Lung (tissue), 12 donors: Measurements from ENCODE around the gene UCP1. TPM values are rescaled to one million over a fixed set of nuclear protein-coding genes. Genes with fewer than 3 reads are reported as not detected.
A peak's percentile ranks its signal among the peaks of the same experiment; 100 is the strongest.

ENCODE experiments used
- ATAC-seq: fragments of 200-7000 bp; cut with Tn5 transposase; one replicate; pipeline ENCODE4 v1.9.1; 2020; ENCODE audit warnings: moderate number of reproducible peaks; ENCODE audit not compliant: insufficient read depth, low FRiP score
- DNase-seq, 3 donors: peaks; one replicate each; pipeline ENCODE4 v3.0.0-alpha.2; 2013 to 2017
- H3K27ac ChIP-seq, 2 donors: one replicate each; pipeline ENCODE4 v1.5.1; 2013; ENCODE audit warnings: mild to moderate bottlenecking in 2 of 2, moderate library complexity in 2 of 2, control low read depth in 1 of 2, inconsistent platforms in 1 of 2, low read depth in 1 of 2, low read length in 1 of 2
- H3K27me3 ChIP-seq, 3 donors: one replicate each; pipeline ENCODE4 v1.5.1; 2013; ENCODE audit warnings: low read length in 2 of 3; ENCODE audit not compliant: control insufficient read depth in 3 of 3, insufficient read depth in 3 of 3
- H3K36me3 ChIP-seq, 4 donors: one replicate each; pipeline ENCODE4 v1.5.1; 2013; ENCODE audit warnings: low read length in 4 of 4, mild to moderate bottlenecking in 1 of 4, moderate library complexity in 1 of 4; ENCODE audit not compliant: control insufficient read depth in 4 of 4, insufficient read depth in 4 of 4
- H3K4me1 ChIP-seq, 5 donors: one replicate each; pipeline ENCODE4 v1.5.1; 2013; ENCODE audit warnings: low read length in 5 of 5, mild to moderate bottlenecking in 2 of 5, moderate library complexity in 1 of 5; ENCODE audit not compliant: control insufficient read depth in 5 of 5, insufficient read depth in 5 of 5
- H3K4me3 ChIP-seq: one replicate; pipeline ENCODE4 v1.5.1; 2013; ENCODE audit warnings: mild to moderate bottlenecking, control low read depth, moderate library complexity
- H3K9ac ChIP-seq, 2 donors: one replicate each; pipeline ENCODE4 v1.5.1; 2013; ENCODE audit warnings: low read length in 2 of 2, control low read depth in 1 of 2; ENCODE audit not compliant: insufficient read depth in 1 of 2
- H3K9me3 ChIP-seq, 4 donors: one replicate each; pipeline ENCODE4 v1.5.1; 2013; ENCODE audit warnings: low read length in 3 of 4, mild to moderate bottlenecking in 1 of 4, moderate library complexity in 1 of 4; ENCODE audit not compliant: control insufficient read depth in 4 of 4, insufficient read depth in 3 of 4
- CTCF ChIP-seq: IDR thresholded peaks from 2 replicates; pipeline ENCODE4 v1.5.1; 2012; ENCODE audit warnings: mild to moderate bottlenecking; ENCODE audit errors: control extremely low read depth, extremely low read depth
- WGBS, 2 donors: extraction: QIAGEN DNeasy Blood & Tissue Kit; methylation state at CpG; one replicate each; pipeline ENCODE4 v1.1.7; 2013; 5-methylcytosine and 5-hydroxymethylcytosine counted together
- polyA plus RNA-seq, 2 donors: library from polyadenylated mRNA; stranded (reverse); fragments of 200-250 nt; gene quantifications; one replicate each; pipeline ENCODE4 v1.2.1, GENCODE V29; 2013
- total RNA-seq, 2 donors: library from RNA; depleted of rRNA in 1 of 2; stranded (reverse); fragments of >200 nt in 1 of 2; gene quantifications; one replicate each; pipeline ENCODE4 v1.2.1, GENCODE V29; 2014 to 2021
- donor health status: control.
- donor health status: control.
- donor health status: Bipolar disorder and iron deficiency.
- donor health status: healthy.
- donor health status: DM: yes; HTN: yes; CAD: no.

Gene UCP1
- total and polyA plus RNA-seq, 4 donors: 0.03 to 0.40 (median 0.34) TPM; not detected in 1

- H3K9me3 ChIP-seq: no peaks in the 10 kb centered on the region
- peaks cover 0 to 4% (median 0%) of the 10 kb centered on the region in 5 donors for H3K4me1 ChIP-seq
- no peaks in the 10 kb centered on the region for H3K36me3 ChIP-seq
- H3K27ac ChIP-seq: no peak overlapping the region
- no peak overlapping the region for H3K9ac ChIP-seq
- 91 to 93% methylated on average over 8 of the region's 8 CpGs for WGBS, 2 donors
- no peak overlapping the region for H3K4me3 ChIP-seq
- TF ChIP-seq CTCF: no peak
- no peaks in the 10 kb centered on the region for H3K27me3 ChIP-seq
- DNase-seq (no peak), ATAC-seq (no peak)
These were observed 31.6 kb upstream of the UCP1 start for GRCh38 chr4:140600408-140600807.

DNA sequence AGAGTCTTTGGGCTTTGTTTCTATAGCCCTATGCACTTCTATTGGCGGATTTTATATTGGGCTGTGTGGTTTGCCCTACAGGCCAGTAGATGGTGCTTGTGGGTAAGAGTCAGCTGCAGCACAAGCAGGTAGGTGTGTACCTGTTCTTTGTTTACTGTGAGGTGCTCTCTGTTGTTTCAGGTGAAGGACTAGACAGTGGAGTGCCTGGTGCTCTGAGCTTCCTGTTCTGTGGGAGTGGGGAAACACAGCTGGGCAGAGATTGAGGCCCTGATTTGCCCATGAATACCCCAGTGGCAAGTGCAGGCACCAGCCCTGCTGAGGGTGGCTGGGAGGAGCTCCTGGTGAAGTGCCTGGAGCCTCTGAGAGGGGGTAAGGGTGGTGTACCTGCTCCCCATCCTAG lies 26.3 kb upstream of the UCP1 start:
- Histone ChIP-seq H3K9ac (no peak overlapping the region), H3K4me1 (peaks cover 0 to 2% (median 0%) of the 10 kb centered on the region in 5 donors), H3K4me3 (no peak overlapping the region), H3K9me3 (no peaks in the 10 kb centered on the region), H3K36me3 (no peaks in the 10 kb centered on the region), H3K27me3 (no peaks in the 10 kb centered on the region), H3K27ac (no peak overlapping the region)
- DNase-seq (no peak), ATAC-seq (peak; percentile 69)
- no peak for TF ChIP-seq CTCF
- WGBS, 2 donors: 60 to 69% methylated on average over 1 of the region's 1 CpG

GRCh38 chr4:140584439-140584838 lies 15.7 kb upstream of the UCP1 start:
- no peak for TF ChIP-seq CTCF
- DNase-seq (no peak), ATAC-seq (no peak)
- WGBS, 2 donors: 67 to 75% methylated on average over 1 of the region's 1 CpG
- H3K4me3 ChIP-seq: no peak overlapping the region
- H3K9me3 ChIP-seq: no peaks in the 10 kb centered on the region
- no peaks in the 10 kb centered on the region for H3K36me3 ChIP-seq
- no peak overlapping the region for H3K9ac ChIP-seq
- no peaks in the 10 kb centered on the region for H3K4me1 ChIP-seq
- H3K27me3 ChIP-seq: peaks cover 0 to 13% (median 5%) of the 10 kb centered on the region in 3 donors
- H3K27ac ChIP-seq: no peak overlapping the region

- Histone ChIP-seq H3K36me3 (no peaks in the 10 kb centered on the region), H3K9me3 (peaks cover 0 to 5% (median 0%) of the 10 kb centered on the region in 4 donors), H3K4me3 (no peak overlapping the region), H3K9ac (no peak overlapping the region), H3K27ac (no peak overlapping the region), H3K4me1 (no peaks in the 10 kb centered on the region), H3K27me3 (peaks cover 0 to 43% (median 6%) of the 10 kb centered on the region in 3 donors)
- no peak for TF ChIP-seq CTCF
- ATAC-seq: no peak
- WGBS, 2 donors: 53 to 85% methylated on average over 3 of the region's 3 CpGs
- peak in 1 of 3 donors; percentile 6 for DNase-seq
These were observed 12.3 kb upstream of the UCP1 start for GRCh38 chr4:140581078-140581477.
